Ramos (cell line): ENCODE data around the gene NRIP2.

ENCODE experiments used
- in situ Hi-C: fragments of 300-500 bp; cut with MboI; formaldehyde crosslinking; loops from one replicate; pipeline ENCODE4 v1.14.3; 2022; ENCODE audit warnings: low sequenced_read_pairs; ENCODE audit not compliant: unreplicated experiment

Gene NRIP2

DNA sequence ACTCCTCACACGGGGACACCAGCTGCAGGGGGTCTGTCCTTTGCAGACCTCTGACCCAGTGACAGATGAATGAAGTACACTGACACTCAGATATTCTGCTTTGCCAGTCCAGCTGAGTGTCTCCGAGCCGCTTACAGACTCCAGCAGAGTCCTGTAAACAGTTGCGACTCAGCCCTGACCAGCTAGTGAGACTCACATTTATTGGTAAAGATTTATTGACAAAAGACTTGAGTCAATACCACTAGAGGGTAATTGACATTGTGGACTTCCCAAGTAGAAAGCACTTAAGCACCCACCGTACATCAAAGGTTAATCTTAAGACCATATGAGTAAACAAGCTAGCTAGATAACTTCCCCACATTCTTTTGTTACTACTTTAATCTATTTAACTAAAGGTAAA lies 49.8 kb downstream of the NRIP2 start:
- in situ Hi-C loops: no loop called here

DNA sequence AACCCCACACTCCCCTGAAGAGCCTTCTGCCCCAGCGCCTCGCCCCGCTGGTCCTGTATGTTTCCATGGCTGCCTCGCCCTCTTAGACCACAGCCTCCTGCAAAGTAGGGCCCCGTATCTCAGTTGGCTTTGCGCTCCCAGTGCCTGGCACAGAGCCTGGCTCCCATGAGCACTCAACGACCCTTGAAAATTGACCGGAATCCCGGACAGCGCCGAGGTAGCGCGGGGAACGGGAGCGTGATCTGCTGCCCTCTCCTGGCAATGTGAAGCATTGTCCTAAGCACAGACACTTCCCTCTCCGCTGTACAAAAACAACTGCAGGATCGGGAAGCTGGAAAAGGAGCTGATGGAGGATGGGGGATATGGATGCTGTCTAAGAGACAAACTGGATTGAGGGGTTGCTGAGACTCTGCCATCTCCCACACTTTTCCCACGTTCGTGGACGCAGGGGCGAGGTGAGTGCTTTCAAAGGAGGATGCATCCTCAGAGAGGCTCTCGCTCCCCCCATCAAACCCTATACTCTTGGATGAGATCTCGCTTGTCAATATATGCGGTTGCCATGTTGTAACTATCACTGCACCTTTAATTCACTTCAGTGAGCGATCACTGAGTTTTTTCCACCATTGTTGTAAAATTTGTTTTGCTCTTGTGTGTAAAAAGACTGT lies 50.8 kb downstream of the NRIP2 start:
- in situ Hi-C loops: no loop called here

DNA sequence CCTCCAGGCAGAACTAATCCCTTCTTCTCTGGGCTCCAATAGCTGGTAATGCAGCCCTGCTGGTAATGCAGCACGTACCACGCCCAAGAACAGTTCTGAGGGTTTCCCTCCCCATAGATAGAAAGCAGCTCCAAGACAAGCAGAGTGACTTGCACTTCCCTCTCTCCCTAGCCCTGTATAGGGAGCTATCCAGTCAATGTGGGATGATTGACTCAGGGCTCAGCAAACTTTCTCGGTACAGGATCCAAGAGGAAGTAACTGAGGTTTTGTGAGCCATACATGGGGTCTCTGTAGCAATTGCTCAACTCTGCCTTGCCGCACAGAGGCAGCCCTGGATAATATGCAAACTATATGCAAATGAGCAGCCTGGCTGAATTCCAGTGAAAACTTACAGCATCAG lies 55.6 kb downstream of the NRIP2 start:
- in situ Hi-C loops: no loop called here

DNA sequence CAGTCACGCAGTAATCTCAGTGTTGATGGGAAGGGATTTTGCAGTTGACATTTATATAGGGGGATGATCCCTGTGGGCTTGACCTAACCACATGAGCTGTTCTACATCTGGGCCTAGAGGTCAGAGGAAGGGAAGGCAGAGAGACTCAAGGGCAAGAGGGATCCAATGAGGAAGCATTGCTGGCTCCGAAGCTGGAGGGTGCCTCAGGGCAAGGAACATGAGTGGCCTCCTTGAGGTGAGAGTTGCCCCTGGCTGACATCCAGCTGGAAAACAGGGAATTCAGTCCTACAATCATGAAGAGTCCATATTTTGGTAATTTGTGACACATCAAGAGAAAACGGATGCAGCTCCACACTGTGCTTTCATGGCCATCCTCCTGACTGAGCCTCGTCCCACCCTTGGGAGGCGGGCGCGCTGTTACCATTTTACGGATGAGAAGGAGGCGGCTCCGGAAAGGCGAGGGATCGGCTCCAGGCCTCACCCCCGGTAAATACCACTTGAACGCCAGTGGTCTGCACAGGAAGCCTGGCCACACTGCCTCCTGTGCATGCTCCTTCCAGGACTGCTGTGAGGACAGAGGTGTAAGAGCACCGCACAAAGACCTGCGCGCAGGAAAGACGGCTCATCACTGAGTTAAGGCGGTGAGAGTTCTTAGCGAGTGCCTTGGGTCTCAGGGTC lies 58.6 kb downstream of the NRIP2 start:
- in situ Hi-C loops: no loop called here

DNA sequence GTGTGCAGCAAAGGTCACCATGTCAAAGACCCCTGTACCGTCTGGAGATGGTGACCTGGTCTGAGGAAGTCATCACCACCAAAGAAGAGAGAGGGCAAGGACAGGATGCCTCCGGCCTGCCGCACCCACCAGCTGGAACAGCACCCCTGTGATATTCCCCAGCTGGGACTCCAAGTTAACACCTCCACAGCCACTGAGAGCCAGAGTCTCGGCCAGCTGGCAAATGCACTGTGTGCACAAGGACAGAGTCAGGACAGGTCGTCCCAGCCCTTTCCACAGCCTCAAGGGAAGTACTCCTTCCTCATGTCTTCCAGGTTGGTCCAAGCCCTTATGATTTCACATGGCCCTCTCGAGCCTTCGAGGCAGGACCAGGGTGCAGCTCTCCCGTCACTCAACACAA lies 59.4 kb downstream of the NRIP2 start:
- in situ Hi-C loops: no loop called here
